NCI-H1417 treated with DMSO at 0.1 percent for 48 hours (cell line): ENCODE measurements around the gene STXBP5.

ENCODE experiments used
- DNase-seq: peaks from one replicate; lab custom pipeline; 2025; lab: John Stamatoyannopoulos, UW

Gene STXBP5

DNA sequence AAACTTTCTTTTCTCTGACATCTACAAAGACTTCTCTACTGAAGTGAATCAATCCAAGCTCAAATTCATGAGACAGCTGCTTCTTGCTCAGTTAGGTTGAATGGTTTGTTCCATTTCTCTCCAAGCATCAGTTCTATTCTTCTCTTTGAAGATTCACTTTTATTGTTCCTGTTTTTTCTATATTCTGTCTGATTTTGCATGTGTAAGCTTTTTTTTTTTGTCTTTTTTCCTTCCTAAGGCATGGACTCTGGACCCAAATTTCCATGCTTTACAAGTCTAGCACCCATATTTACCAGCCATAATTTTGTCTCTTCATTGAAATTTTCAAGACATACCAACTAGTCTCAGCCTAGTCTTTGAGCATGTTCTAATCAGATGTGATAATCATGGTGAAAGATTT, 25.9 kb upstream of the STXBP5 start:
- DNase-seq, result no peak

DNA sequence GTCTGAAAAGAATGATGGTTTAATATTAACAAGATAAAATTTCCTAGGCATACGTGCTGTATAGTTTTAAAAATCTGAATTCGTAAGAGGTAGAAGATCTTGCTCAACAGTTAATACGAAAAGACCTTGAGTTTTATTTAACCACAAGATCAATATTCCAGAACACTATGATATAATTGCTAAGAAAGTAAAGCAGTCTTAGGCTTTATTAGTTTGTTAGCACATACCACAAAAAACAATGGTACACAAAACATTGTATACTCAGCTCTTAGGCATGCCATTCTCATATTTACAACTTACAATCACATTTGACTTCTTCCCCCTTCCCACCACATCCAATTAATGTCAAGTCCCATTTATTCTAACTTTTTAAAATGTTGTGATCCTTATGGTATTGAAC, 24.4 kb upstream of the STXBP5 start:
- no peak for DNase-seq

DNA sequence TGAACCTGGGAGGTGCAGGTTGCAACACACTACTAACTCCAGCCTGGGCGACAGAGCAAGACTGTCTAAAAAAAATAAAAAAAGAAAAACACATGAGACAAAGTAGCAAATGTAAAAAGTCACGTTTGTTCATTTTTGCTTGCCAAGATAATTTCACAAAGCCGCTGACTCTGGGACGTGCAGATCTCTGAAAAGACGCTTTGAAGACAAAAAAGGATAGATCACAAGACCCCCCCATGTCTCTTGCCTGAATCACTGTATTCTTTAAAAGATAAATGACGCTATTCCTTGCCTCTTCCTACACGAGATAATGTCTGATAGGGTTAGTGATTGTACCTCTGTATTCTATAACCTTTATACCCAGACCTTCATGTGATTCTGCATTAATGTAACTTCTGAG, 23.3 kb upstream of the STXBP5 start:
- no peak for DNase-seq

DNA sequence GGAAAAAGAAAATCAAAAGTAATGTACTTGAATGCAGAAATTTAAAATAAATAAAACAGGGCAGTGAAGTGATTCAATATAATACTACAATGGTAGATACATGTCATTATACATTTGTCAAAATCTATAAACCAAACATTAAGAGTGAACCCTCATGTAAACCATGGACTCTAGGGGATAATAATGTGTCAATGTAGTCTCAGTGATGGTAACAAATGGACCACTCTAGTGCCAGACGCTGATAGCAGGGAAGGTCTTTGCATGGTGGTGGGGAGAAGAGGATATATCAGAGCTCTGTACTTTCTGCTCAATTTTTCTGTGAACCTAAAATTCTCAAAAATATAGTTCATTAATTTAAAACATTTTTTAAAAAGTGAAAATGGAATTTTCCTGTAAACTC, 19.8 kb upstream of the STXBP5 start:
- no peak for DNase-seq

DNA sequence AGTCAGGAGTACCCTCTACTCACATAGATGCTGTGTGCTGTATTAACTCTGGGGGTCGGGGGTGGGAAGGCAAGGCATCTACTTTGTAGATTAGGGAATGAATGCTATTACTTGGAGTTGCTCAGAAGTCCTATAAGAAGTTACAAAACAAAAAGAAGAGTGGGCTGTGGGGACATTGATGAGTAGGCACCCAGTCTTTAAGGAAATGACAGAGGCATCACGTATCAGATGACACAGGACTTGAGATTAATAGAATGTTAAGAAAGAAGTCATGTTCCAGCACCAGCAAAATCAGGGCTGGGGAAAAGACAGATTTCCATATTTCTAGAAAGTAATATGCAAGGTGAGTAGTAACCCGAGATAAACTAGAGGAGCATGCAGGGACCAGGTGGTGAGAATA, 19.0 kb upstream of the STXBP5 start:
- no peak for DNase-seq

DNA sequence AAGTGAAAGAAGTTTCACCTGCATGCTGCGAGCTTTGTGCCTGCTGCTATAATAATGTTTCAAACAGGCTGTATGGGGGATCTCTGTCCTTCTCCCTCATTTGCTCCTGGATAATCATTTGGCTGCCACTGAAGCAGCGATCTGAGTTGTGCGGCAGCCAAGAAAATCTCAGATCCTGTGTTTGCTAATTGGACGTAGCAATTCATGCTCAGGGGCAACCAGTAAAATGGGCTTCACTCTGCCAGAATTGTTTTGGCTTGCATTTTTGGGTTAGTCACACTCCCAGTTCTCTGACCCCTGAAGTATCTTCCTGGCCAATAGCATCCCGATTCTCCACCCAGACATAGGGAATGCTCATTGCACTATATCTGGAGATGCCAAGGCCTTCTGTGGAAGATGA, 13.7 kb upstream of the STXBP5 start:
- no peak for DNase-seq

DNA sequence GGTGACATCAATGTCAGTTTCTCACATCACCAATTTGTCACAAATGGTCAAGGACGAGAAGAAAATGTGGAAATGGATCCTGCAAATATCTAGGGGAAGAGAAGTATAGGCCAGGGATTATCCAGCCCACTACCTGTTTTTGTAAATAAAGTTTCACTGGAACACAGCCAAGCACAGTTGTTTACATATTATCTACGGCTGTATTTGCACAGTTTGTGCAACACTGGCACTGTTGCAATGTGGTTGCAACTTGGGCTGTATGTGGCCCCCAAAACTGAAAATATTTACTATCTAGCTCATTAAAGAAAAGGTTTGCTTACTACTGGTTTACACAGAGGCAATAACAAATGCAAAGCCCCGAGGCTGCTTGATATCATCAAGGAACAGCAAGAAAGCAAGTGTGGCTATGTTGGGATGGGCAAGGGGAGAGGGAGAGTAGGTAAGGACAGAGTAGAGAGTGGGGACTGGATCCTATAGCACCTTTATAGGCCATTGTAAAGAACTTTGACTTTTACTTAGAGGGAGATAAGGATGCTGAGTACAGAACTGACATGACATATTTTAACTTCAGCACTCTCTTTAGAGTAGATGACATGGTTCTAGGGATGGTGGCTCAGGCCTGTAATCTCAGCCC, 11.8 kb upstream of the STXBP5 start:
- DNase-seq, result no peak

DNA sequence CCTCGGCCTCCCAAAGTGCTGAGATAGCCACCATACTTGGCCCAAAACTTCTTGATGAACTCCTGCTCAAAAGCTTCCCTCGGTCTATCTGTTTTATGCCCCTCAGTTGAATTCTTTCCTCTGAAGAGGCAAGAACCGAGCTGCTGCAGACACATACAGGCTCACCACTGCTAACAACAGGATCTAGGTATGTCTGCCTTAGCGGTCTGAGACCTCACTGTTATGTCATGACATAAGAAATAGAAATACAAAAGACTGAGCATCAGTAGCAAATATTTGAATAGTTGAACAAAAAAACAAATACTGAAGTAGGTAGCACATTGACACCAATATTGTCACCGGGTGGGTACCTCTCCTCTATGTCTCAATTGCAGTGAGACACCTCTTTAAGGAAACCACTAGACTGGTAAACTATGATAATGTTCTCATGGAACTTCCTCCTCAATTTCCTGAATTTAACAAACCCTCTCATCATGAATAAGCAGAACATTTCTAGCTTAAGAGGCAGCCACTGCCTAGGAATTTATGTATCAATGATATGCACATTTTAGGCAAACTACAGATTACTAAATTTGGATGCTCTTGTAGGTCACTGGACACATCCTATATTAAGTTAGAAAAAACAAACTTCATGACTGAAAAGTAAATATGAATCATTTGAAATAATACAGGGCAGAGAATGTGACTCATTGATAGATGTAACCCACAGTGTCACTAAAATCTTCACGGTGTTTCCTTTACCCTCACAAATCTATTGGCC, 9.4 kb upstream of the STXBP5 start:
- DNase-seq, result no peak

DNA sequence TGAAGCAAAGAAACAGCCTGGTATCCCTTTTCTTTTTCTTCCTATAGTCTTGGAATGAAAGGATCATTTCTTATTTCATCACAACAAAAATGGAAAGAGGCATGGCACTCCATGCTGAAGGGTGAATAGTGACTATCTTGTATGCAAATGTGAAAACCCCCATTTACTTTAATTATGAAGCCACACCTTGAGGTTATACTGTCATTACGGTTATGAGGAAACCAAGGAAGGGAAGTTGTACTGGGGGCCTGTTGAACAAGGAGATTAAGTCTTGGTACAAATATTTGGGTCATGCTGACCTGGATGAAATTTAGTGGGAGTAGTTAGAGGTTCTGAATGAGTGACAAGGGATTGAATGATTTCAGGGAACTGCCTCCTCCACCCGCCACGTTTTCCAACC, 8.7 kb upstream of the STXBP5 start:
- DNase-seq, result no peak

DNA sequence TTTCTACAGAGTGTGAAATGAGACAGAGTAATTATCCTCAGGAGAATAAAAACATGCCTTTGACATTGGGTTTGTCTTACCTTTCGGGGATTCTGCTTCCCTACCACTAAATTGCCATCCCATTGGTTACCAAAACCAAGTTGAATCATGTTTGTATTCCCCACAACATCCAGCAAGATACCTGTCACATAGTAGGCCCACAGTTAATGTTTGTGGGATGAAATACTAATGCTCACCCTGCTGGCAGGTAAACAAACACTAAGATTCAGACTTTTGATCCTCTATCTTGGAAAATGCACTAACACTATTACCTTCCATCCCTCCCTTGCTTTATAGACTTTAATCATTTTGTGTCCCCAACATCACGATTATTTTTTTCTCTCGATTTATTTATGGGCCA, 8.2 kb upstream of the STXBP5 start:
- DNase-seq, result no peak

DNA sequence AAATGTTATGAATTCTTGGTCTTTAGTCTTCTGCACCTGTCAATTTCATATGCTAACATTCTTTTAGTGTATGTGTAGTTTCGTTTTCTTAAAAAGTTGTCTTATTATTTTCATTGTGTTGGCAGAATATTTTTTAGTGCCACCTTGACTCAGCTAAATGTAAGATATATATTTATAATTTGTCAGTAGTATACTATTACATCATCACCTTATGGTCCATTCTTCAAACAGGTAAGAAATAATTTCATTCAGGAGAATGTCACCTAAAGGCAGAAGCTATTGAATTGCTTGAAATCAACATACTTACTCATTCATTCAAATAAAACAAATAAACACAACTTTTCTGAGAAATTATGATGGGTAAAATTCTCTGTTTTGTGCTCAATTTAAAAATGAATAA, 3.5 kb upstream of the STXBP5 start:
- DNase-seq, result no peak

DNA sequence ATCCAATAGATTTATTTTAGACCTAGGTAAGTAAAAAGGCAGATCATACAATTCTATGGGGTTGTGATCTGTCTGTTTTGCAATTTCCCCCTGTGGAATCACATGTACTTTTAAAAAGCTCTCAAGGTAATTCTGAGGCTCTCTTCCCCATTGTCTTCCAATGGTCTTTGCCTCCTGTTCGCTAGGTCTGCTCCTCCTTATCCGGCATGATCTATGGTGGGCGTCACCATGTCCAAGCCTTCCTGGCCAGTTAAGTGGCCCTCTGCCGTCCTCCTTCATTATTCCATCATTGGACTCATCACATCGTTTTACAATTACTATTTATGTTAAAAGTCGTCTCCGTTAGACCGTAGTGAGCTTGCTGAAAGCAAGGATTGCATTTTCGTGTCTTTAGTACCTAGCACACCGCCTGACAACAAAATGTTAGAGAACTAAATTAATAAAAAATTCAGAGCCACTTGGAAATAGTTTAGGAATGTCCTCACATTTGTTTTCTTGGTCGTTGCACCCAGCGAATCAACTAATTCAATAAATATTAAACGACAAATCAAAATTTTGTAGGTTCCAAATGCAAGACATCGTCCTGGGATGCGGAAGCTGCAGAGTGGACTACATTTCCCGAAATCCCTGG, 2.2 kb upstream of the STXBP5 start:
- DNase-seq, result no peak

DNA sequence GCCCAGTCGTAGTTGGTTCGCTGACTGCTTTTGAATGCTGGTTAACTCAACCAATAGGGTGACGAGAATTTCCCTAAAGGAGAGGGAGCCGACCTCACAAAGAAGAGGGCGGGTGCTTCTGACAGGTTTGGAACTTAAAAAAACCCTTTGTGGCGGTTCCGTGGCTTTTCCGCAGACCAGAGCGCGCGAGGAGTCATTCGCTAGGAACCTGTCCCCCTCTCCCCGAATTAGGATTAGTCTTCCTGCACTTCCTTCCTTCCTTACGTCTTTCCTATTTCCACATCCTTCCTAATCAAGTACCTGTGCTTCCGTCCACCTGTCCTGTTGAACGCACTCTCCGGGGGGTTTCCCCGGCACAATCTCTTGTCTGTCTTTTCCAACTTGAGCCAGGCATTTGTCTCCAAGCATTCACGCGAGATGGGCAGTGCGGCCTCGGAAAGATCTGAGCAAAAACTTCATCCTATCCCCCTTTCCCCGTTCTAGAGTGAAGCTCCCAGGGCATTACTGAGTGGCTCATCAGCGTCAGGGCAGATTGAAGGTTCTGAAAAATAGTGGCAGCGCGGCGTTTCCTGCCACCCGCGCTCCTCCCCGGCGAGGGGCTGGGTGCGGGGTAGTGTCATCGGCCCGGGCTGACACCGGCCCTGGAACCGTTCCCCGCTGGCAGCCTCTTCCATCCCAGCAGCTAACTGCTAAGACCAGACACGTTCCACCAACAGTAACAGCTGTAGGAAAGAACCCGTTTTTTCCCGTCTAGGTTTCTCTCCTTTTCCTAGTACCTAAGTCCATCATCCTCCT, 1.5 kb upstream of the STXBP5 start:
- DNase-seq, result peak; percentile 95

DNA sequence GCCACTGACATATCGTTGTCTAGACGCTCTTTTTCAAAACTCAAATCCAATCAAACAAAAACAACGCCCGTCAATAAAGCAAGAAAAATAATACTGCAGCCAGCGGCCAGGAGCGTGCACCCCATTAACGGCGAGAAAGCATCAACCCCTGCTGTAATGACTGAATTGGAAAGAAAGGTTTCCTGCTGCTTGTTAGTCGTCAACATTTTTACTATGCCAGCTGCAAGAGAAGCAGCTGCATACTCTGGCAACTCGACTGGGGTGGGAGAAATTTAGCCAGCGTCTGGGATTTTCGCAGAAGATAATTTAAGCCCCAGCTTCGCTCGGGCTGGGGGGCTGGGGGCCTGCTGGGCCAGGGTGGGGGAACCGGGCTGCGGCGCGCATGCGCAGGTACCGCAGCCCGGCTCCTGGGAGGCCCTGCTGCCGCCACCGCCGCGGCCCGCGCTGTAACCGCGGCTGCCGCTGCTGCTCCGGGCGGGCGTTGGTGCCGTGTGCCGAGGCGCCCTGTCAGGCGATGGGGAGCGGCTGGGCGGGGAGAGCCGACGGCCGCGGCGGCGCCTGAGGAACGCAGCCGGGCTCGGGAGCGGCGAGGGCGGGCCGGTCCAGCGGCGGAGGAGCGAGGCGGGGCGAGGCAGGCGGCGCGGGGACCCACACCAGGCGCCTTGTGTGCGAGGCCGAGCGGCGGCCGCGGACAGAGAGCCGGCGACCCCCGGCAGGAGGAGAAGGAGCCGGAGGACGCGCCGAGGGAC, 732 bp upstream of the STXBP5 start:
- DNase-seq, result peak; percentile 87

DNA sequence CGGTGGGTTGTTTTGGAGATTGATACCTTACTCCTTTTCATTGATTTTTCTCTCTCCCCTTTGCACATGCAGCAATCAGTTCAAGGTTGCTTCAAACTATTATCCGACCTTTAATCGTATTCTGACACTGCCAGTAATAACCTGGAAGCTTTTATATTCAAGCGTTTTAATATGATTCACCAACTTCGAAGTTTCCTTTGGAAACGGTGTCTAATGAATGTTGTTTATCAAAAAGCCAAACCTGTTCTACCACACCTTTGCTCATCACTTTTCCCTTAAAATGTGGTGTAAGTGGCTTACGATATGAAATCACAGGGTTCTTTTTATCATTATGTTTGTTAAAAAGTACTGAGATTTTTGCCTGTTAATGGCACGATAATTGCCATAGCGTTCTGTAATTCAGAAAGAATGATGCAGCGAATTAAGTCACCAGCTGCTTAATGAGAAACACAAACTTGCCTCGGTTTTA, 660 bp downstream of the STXBP5 start:
- DNase-seq, result no peak

DNA sequence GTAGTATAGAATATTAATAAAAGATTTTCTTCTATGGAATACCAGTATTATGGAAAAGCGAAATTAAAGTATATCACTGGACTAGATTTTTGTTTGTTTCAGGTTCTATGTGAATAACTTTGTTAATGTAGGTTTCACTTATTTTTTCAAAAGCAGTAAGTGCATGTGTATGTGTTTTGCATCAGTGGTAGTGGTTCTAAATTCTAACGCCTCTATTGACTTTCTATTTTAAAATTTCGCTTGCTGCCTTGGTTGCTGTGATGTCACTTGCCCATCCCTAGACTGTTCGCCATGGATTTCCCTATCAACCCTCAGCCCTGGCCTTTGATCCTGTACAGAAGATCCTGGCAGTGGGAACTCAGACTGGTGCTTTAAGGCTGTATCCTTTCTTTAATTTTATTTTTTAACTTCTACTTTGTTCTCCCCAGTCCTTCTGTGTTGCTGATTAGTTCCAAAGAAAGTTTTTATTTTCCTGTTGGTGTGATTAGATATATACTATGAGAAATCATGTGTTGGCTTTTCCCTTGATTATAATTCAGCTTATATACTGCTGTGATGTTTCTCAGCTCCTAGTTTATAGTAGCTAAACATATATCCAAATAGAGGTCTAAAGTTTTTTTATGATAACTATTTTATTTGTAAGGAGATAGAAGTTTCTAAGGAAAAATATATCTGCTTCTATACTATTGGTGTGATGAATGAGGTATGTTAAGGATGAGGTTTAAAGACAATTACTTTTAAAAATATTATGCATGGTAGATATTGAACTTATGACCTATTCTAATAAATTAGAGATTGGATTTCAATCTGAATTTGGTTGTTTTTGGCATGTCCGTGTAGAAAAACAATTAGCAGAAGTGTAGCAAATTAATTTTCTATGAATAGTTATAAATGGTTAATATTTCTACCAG, 1.7 kb downstream of the STXBP5 start:
- no peak for DNase-seq

DNA sequence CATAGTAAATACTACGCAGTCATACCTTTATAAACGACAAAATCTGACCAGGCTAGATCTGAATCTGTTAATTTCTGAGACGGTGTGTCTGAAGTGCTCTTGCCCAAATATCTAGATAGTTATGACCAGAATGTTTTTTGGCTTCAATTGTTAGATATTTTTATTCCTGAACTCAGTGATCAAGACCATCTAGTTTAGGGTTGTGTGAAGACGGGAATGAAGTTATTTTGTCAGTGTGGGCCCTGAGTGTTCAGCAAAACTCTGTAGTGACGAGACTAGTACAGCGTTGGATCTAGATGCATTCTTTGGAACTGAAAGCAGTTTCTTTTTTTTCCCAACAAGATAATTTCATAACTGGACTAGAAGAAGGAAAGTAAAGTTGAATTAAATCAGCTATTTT, 3.1 kb downstream of the STXBP5 start:
- DNase-seq, result no peak

DNA sequence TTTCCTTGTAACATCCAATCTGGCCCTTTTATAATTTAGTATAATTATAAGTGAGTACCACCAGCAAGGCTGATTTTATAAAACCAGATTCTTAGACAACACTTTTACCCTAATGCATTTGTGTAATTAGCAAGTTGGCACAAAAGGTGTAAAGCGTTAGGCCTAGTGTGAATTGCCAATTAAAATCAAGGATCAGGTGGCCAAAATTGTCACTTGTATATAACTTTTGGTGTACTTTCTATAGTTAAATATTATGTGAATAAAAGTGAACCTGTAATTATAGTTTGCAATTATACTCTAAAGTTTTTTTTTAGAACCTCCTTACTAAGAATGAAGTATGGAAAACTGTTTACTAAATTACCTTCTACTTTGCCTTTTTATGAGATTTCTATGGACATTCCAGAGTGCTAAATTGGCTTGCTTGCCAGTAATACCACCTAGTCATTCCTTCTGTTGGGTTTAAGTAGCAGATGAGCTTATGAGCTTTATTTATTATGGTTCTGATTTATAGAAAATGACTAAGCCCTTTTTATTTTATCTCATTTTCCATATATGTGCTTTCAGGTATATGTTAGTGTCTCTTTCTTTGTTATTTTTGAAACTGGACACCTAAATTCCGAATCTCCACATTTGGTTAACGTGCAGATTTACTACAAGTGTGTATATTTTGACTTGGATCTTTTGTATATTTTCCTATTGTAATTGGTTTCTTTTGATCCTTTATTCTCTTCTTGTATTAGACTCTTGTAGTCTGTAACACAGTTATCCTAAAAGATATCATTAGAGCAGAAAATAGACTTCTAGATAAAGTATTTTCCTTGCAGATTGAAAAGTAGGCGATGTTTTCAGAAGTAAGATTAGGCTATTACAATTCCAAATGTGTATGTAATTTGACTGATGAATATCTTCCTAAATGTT, 3.9 kb downstream of the STXBP5 start:
- no peak for DNase-seq

DNA sequence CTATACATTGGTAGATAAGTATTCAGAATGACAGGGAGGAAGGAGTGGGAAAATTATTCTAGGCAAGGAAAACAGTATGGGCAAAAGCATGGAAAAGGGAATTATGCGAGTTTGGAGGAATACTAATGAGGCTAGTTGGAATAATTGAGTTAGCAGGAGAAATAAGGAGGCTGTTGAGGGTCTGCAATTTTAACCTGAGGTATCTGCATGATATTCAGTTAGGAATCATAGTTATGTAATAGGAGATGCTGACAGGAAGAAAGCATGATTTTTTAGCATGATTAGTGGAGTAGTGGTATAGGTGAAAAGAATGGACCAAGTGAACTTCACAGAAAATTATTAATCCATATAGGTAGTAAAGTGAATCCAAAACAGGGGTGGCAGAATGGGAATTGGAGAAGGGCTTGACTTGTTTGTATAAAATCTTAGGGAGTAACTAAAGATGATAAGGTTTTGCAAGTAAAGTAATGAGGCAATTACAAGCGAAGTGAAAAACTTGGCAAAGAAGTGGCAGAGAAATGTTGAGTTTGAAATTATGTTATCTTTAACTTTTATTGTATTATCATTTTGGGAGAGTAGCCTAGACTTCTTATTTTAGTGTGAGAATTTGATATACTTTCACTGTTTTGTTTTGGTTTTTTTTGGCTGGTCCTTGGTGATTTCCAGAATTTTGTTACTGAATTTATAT, 5.7 kb downstream of the STXBP5 start:
- no peak for DNase-seq
